CD4-positive, alpha-beta memory T cell (primary cell): ENCODE results near the gene KCNQ1. TPM values are rescaled to one million over a fixed set of nuclear protein-coding genes. Genes with fewer than 3 reads are reported as not detected.

ENCODE experiments used
- CTCF ChIA-PET: fragments of 350-600 bp; sonication (Branson Sonifier 250); formaldehyde crosslinking; loops from one replicate; lab custom pipeline; 2021; ENCODE audit warnings: inconsistent platforms; ENCODE audit not compliant: partially characterized antibody; lab: Charles Lee
- POLR2A ChIA-PET: fragments of 350-600 bp; sonication (Branson Sonifier 250); formaldehyde crosslinking; loops from one replicate; lab custom pipeline; 2021; ENCODE audit not compliant: partially characterized antibody; lab: Charles Lee
- DNase-seq, 5 donors: peaks; one replicate each; pipeline versions ENCODE4 v3.0.0 to v3.0.0-alpha.2; 2020 to 2022; ENCODE audit warnings: mixed read lengths in 1 of 5
- H3K27ac ChIP-seq: one replicate; pipeline ENCODE4 v1.7.0; 2013; ENCODE audit warnings: low read depth, low read length
- H3K27me3 ChIP-seq: 2 replicates; pipeline ENCODE4 v1.7.0; 2013; ENCODE audit warnings: mild to moderate bottlenecking, low read length, moderate library complexity; ENCODE audit not compliant: insufficient read depth
- H3K36me3 ChIP-seq: 2 replicates; pipeline ENCODE4 v1.7.0; 2013; ENCODE audit warnings: mild to moderate bottlenecking, low read length, moderate library complexity; ENCODE audit not compliant: insufficient read depth
- H3K4me1 ChIP-seq: 2 replicates; pipeline ENCODE4 v1.7.0; 2013; ENCODE audit warnings: mild to moderate bottlenecking, low read length, moderate library complexity; ENCODE audit not compliant: insufficient read depth
- H3K4me3 ChIP-seq, 2 donors: one replicate each; pipeline ENCODE4 v1.7.0; 2013; ENCODE audit warnings: low read length in 2 of 2, mild to moderate bottlenecking in 1 of 2
- H3K9me3 ChIP-seq, 2 donors: one replicate each; pipeline ENCODE4 v1.7.0; 2013; ENCODE audit warnings: low read length in 2 of 2, control low read depth in 1 of 2; ENCODE audit not compliant: control insufficient read depth in 1 of 2
- H3K27ac Mint-ChIP-seq, 7 donors: one replicate each; pipeline ENCODE4 v1.8.0; 2020 to 2021; ENCODE audit warnings: mixed read lengths in 7 of 7, mild to moderate bottlenecking in 6 of 7, inconsistent platforms in 3 of 7, moderate library complexity in 3 of 7
- H3K27me3 Mint-ChIP-seq, 2 donors: one replicate each; pipeline ENCODE4 v1.8.0; 2020 to 2021; ENCODE audit warnings: mixed read lengths in 2 of 2
- H3K36me3 Mint-ChIP-seq, 2 donors: one replicate each; pipeline ENCODE4 v1.8.0; 2020 to 2021; ENCODE audit warnings: mixed read lengths in 2 of 2, inconsistent platforms in 1 of 2, mild to moderate bottlenecking in 1 of 2
- H3K4me1 Mint-ChIP-seq, 4 donors: one replicate each; pipeline ENCODE4 v1.8.0; 2020 to 2021; ENCODE audit warnings: mixed read lengths in 4 of 4, mild to moderate bottlenecking in 1 of 4
- H3K4me3 Mint-ChIP-seq, 8 donors: one replicate each; pipeline ENCODE4 v1.8.0; 2020 to 2021; ENCODE audit warnings: mixed read lengths in 8 of 8, mild to moderate bottlenecking in 7 of 8, moderate library complexity in 6 of 8, inconsistent platforms in 3 of 8
- H3K9me3 Mint-ChIP-seq, 8 donors: one replicate each; pipeline ENCODE4 v1.8.0; 2020 to 2021; ENCODE audit warnings: mixed read lengths in 8 of 8, mild to moderate bottlenecking in 5 of 8, inconsistent platforms in 3 of 8, moderate library complexity in 1 of 8
- intact Hi-C: fragments of 100-400 bp; cut with micrococcal nuclease; formaldehyde crosslinking; loops from one replicate; pipeline ENCODE4 v1.15.1; 2023
- polyA plus RNA-seq, 2 donors: library from polyadenylated mRNA; unstranded; fragments of 300-500 nt; fragmentation: Illumina TruSeq; gene quantifications; one replicate each; pipeline ENCODE4 v1.2.3, GENCODE V29; 2021
- total RNA-seq, 2 experiments: library from RNA; stranded (reverse); gene quantifications; one replicate each; pipeline ENCODE4 v1.2.3, GENCODE V29; 2021

Gene KCNQ1
- total and polyA plus RNA-seq, 4 experiments from 2014 or later, result 5.4 to 21.7 (median 21.5) TPM

- Mint-ChIP-seq H3K4me1 (peaks cover 22 to 49% (median 35%) of the 10 kb centered on the region in 4 donors), H3K9me3 (no peaks in the 10 kb centered on the region), H3K4me3 (peak overlapping the region; percentile 81 to 97 (median 94)), H3K27me3 (no peaks in the 10 kb centered on the region), H3K36me3 (no peaks in the 10 kb centered on the region), H3K27ac (peak overlapping the region; percentile 57 to 88 (median 74))
- ChIA-PET POLR2A (interaction anchor here (6.1 kb wide), 1 partner anchor 19 kb away, joined by 35 read pairs; no protein-coding TSS in a partner anchor), CTCF (interaction anchor here (1.1 to 1.4 kb wide), 2 partner anchors 20 to 26 kb away, joined by 3 read pairs; no protein-coding TSS in a partner anchor)
- H3K36me3 ChIP-seq, result no peaks in the 10 kb centered on the region
- peak overlapping the region; percentile 1 for H3K27ac ChIP-seq
- no peaks in the 10 kb centered on the region for H3K9me3 ChIP-seq
- peaks cover 54% of the 10 kb centered on the region for H3K4me1 ChIP-seq
- H3K27me3 ChIP-seq, result no peaks in the 10 kb centered on the region
- no peak for DNase-seq
- H3K4me3 ChIP-seq, result peak overlapping the region; percentile 26 to 30
- intact Hi-C loops, result no loop called here
Measured at GRCh38 chr11:2447253-2447950, 2.6 kb downstream of the KCNQ1 start.

GRCh38 chr11:2447951-2448650 is 3.3 kb downstream of the KCNQ1 start:
- Histone ChIP-seq H3K9me3 (no peaks in the 10 kb centered on the region), H3K4me1 (peaks cover 47% of the 10 kb centered on the region), H3K27ac (no peak overlapping the region), H3K36me3 (no peaks in the 10 kb centered on the region), H3K27me3 (no peaks in the 10 kb centered on the region), H3K4me3 (peak overlapping the region in 1 of 2 donors; percentile 26)
- Mint-ChIP-seq H3K9me3 (no peaks in the 10 kb centered on the region), H3K27me3 (no peaks in the 10 kb centered on the region), H3K4me1 (peaks cover 15 to 42% (median 28%) of the 10 kb centered on the region in 4 donors), H3K4me3 (peak overlapping the region; percentile 52 to 97 (median 94)), H3K27ac (peak overlapping the region in 2 of 7 donors; percentile 29 to 72), H3K36me3 (peaks cover 0 to 5% of the 10 kb centered on the region in 2 donors)
- intact Hi-C loops, result no loop called here
- CTCF ChIA-PET, result interaction anchor here (1.1 to 1.4 kb wide), 2 partner anchors 20 to 27 kb away, joined by 3 read pairs; no protein-coding TSS in a partner anchor
- POLR2A ChIA-PET, result interaction anchor here (6.1 kb wide), 1 partner anchor 18 kb away, joined by 35 read pairs; no protein-coding TSS in a partner anchor
- no peak for DNase-seq

- Histone ChIP-seq H3K9me3 (no peaks in the 10 kb centered on the region), H3K27me3 (no peaks in the 10 kb centered on the region), H3K4me3 (no peak overlapping the region), H3K27ac (no peak overlapping the region), H3K36me3 (no peaks in the 10 kb centered on the region), H3K4me1 (peaks cover 39% of the 10 kb centered on the region)
- Mint-ChIP-seq H3K4me1 (peaks cover 11 to 36% (median 23%) of the 10 kb centered on the region in 4 donors), H3K27ac (peak overlapping the region in 2 of 7 donors; percentile 48 to 72), H3K4me3 (peak overlapping the region in 4 of 8 donors; percentile 46 to 74 (median 52)), H3K27me3 (no peaks in the 10 kb centered on the region), H3K36me3 (peaks cover 0 to 5% of the 10 kb centered on the region in 2 donors), H3K9me3 (no peaks in the 10 kb centered on the region)
- ChIA-PET POLR2A (no interaction called here), CTCF (no interaction called here)
- intact Hi-C loops, result no loop called here
- no peak for DNase-seq
Measured at GRCh38 chr11:2448661-2449547, 4.1 kb downstream of the KCNQ1 start.

- Mint-ChIP-seq H3K9me3 (no peaks in the 10 kb centered on the region), H3K4me3 (peak overlapping the region in 1 of 8 donors; percentile 10), H3K4me1 (peaks cover 11 to 36% (median 23%) of the 10 kb centered on the region in 4 donors), H3K36me3 (peaks cover 0 to 5% of the 10 kb centered on the region in 2 donors), H3K27ac (no peak overlapping the region), H3K27me3 (no peaks in the 10 kb centered on the region)
- Histone ChIP-seq H3K36me3 (no peaks in the 10 kb centered on the region), H3K4me1 (peaks cover 36% of the 10 kb centered on the region), H3K27ac (no peak overlapping the region), H3K27me3 (no peaks in the 10 kb centered on the region), H3K4me3 (no peak overlapping the region), H3K9me3 (no peaks in the 10 kb centered on the region)
- intact Hi-C loops, result no loop called here
- ChIA-PET CTCF (interaction anchor here (1.0 kb wide), 1 partner anchor 83 kb away, joined by 3 read pairs; no protein-coding TSS in a partner anchor), POLR2A (no interaction called here)
- no peak for DNase-seq
Measured at GRCh38 chr11:2449548-2450320, 4.9 kb downstream of the KCNQ1 start.

GRCh38 chr11:2450321-2451041 is 5.7 kb downstream of the KCNQ1 start:
- POLR2A ChIA-PET, result no interaction called here

GRCh38 chr11:2451336-2451735 is 6.5 kb downstream of the KCNQ1 start:
- no peak overlapping the region for H3K4me3 ChIP-seq
- CTCF ChIA-PET, result no interaction called here
- no peak overlapping the region for H3K27ac ChIP-seq
- H3K36me3 ChIP-seq, result no peaks in the 10 kb centered on the region
- no peaks in the 10 kb centered on the region for H3K27me3 Mint-ChIP-seq
- H3K36me3 Mint-ChIP-seq, result peaks cover 0 to 5% of the 10 kb centered on the region in 2 donors
- POLR2A ChIA-PET, result no interaction called here
- DNase-seq, result no peak
- no peaks in the 10 kb centered on the region for H3K9me3 Mint-ChIP-seq
- H3K4me1 Mint-ChIP-seq, result peaks cover 8 to 24% (median 15%) of the 10 kb centered on the region in 4 donors
- H3K27me3 ChIP-seq, result no peaks in the 10 kb centered on the region
- peaks cover 24% of the 10 kb centered on the region for H3K4me1 ChIP-seq
- H3K9me3 ChIP-seq, result no peaks in the 10 kb centered on the region
- H3K4me3 Mint-ChIP-seq, result no peak overlapping the region
- H3K27ac Mint-ChIP-seq, result no peak overlapping the region
- intact Hi-C loops, result no loop called here

More at GRCh38 chr11:2450321-2451041, 5.7 kb downstream of the KCNQ1 start:
- Mint-ChIP-seq H3K27ac (no peak overlapping the region), H3K27me3 (no peaks in the 10 kb centered on the region), H3K36me3 (peaks cover 0 to 5% of the 10 kb centered on the region in 2 donors), H3K9me3 (no peaks in the 10 kb centered on the region), H3K4me3 (no peak overlapping the region), H3K4me1 (peaks cover 8 to 33% (median 20%) of the 10 kb centered on the region in 4 donors)
- H3K4me1 ChIP-seq, result peaks cover 33% of the 10 kb centered on the region
- H3K27ac ChIP-seq, result no peak overlapping the region
- H3K9me3 ChIP-seq, result no peaks in the 10 kb centered on the region
- no peak overlapping the region for H3K4me3 ChIP-seq
- no peaks in the 10 kb centered on the region for H3K27me3 ChIP-seq
- CTCF ChIA-PET, result interaction anchor here (1.0 kb wide), 1 partner anchor 82 kb away, joined by 3 read pairs; no protein-coding TSS in a partner anchor
- intact Hi-C loops, result no loop called here
- no peaks in the 10 kb centered on the region for H3K36me3 ChIP-seq
- DNase-seq, result no peak
